HG03045 (cell line): ENCODE measurements around the gene ECT2.
"Not testable (repeated sequence)": the region's sequence is repeated elsewhere in the genome, so short reads cannot be mapped to it uniquely, and the experiment has no call there.

ENCODE experiments used
- ATAC-seq: cut with Tn5 transposase; IDR thresholded peaks from one replicate; pipeline ENCODE4 v1.9.1; 2021; ENCODE audit warnings: mild to moderate bottlenecking, moderate library complexity; ENCODE audit not compliant: unreplicated experiment

ECT2 gene

DNA sequence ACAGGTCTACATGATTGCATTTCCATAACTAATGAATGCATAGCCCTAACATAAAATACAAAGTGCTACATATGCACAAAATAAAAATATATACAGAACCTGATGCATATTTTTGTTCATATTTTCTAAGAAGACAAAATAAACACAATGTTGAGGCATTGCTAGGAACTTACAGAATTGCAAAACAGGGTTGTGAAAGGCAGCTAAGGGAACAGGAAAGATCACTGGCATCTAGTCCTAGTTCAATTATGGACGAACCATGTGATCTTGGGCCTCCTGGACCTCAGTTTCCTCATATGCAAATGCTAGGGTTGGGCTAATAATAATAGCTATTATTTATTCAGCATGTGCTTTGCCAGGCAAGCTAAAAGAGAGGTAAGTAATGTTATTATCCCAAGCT, 24.1 kb upstream of the ECT2 start:
- no peak for ATAC-seq

DNA sequence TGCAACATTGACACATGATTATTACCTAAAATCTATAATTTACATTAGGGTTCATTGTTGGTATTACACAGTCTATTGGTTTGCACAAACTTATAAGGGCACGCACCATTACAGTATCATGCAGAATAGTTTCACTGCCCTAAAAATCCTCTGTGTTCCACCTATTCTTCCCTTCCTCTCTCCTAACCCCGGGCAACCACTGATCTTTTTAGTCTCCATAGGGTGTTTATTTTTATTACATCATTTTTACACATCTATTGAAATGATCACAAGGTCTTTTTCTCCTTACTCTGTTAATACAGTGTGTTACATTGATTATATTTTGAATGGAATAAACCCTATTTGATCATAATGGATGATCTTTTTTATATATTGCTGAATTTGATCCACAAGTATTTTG, 15.5 kb upstream of the ECT2 start:
- ATAC-seq, result no peak

DNA sequence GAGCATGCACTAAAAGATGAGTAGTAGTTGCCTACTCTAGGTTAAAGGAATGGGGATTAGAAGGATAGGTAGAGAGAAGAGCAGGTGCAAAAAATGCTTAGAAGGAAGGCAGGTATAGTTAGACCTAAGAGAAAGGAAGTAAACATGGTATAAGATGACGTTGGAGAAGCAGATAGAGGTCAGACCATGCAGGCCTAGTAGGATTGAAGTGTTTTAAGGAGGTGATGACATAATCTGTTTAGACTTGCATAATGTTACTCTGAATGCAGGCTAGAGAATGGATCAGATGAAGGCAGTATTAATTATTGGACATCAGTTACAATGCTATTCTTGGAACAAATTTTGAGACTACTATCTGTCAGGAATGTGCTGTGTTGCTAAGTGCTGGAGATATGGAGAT, 11.1 kb upstream of the ECT2 start:
- ATAC-seq, result no peak

DNA sequence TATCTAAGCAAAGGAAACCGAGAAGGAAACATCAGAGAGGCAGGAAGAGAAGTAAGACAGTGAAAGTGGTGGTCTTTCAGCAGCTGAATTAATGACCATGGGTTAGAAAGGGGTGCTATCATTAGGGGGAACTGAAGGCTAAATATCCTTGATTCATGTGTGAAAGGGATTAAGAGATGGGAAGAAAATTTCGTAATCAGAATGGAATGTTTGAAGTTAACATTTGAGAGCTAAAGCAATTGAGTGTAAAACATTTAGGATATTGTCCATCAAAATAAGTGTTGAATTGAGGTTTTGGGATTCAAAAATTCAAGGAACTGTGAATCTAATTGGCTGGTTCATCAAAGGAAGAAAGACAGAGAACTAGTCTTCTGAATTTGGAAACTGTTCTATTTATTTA, 4.1 kb upstream of the ECT2 start:
- no peak for ATAC-seq

DNA sequence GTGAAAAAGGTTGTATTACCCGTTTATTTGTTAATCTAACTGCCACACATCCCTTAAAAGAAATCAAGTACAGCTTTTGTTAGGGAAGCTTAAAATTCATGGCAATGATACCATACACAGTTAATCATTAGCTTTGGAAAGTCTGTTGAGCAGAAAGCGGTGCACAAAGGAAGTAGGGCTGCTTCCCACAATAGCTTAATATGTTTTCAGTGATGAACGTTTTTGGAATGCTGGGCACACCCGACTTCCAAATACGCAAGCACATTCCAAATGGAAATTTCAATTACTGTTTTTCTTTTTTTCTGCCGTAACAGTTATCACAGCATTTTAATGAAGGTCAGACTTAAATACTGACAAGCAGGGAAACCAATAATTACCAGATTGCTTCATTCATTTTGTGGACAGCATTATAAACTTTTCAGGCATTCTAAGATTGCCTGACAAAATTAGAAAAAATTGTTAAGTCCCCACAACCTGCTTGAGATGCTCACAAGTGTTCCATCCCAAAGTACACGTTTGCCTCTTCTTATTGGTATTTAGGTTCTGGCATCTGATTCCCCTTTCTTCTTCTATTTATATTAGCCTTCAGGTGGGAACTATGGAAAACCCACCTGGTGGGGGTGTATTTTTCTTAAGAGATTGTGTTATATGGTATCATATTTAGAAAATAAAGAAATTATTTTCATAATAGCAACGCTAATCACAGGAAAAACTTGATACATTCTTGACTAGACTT, 1.1 kb upstream of the ECT2 start:
- no peak for ATAC-seq

DNA sequence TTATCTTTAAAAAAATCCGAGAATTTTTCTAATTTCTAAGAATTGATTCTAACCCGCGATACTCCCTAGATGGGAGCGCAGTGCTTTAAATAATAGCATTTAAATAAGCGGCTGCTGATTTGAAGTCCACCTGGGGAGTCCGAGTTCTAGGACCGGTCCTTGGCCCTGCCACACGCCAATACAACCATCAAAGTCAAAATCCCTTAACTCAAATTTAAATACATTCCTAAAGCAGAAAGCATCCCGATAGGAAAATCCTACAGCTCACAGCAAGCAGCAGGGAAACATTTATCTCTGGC, 508 bp upstream of the ECT2 start:
- no peak for ATAC-seq

DNA sequence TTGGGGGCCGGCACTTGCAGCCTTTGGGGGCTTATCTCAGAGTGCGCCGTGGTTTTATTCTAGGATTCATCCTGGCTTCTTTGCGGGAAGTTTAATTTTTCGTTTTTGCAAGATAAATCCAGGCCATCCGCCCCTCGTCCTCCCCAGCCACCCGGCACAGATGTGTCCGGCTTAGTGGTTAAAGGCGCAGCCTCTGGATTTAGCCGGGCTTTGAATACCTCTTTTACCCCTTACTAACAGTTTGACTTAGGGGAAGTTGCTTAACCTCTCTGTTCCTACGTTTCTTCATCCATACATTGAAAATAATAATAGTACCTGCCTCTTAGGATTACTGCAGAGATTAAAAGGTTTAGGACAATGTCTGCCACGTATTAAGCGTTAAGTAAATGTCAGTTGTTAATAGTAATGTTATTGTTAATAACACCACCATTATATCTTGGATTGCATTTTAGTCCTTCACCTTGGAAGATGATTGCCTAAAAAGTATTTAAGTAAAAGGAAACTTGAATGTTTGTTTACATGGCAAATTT, 714 bp downstream of the ECT2 start:
- peak; percentile 14 for ATAC-seq

DNA sequence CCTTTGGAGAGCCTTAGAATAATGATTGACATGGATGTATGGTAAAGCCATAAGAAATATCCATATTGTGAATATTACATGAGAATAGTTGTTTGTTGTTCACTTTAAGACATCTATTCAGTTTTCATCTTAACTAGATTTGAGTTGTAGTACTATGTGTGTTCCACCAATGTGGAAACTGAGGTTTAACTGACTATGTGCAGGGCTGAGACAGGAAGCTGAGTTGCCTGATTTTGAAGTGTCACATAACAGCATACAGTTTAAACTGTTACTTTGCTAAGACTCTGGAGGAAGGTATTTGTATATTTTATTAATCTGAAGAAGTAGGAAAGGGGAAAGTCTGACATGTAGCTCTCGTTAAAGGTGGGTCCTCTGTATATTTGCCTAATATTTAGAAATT, 2.1 kb downstream of the ECT2 start:
- no peak for ATAC-seq

DNA sequence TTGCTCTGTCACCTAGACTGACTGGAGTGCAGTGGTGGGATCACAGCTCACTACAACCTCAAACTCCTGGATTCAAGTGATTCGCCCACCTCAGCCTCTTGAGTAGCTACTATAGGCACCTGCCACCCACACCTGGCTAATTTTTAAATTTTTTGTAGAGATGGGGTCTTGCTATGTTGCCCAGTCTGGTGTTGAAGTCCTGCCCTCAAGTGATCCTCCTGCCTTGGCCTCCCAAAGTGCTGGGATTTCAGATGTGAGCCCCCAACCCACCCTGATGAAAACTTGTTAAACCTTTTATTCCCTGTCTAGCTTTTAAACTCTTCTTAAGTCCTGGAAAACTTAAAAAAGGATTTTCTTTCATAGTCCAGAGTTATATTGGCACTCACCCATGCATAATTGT, 2.6 kb downstream of the ECT2 start:
- ATAC-seq, result no peak

DNA sequence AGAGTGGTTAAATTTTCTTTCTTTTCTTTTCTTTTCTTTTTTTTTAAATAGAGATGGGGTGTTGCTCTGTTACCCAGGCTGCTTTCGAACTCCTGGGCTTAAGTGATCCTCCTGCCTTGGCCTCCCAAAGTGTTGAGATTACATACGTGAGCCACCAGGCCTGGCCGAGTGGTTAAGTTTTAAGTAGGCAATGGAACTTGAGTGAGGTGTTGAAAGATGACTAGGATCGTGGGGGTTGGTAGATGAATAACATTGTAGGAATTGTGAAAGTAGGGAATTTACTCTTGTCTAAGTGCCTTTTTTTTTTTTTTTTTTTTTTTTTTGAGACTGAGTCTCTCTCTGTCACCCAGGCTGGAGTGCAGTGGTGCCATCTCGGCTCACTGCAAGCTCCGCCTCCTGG, 9.9 kb downstream of the ECT2 start:
- not testable (repeated sequence) for ATAC-seq

DNA sequence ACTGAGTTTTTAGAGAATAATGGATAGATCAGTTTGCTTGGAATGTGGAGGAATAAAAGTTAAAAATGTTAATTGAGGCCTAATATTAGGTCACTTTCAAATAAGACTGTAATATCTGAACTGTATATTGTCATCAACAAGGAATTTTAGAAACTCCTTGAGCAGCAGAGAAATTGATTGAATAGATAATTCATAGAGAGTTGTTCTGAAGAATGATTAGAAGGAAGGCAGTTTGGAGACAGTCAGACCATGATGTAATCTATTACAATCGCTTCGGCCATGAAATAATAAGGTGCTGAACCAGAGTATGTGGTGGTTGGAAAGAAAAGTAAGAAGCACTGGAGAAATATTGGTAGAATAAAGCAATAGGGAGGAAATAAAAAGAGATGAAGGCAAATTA, 15.7 kb downstream of the ECT2 start:
- no peak for ATAC-seq

DNA sequence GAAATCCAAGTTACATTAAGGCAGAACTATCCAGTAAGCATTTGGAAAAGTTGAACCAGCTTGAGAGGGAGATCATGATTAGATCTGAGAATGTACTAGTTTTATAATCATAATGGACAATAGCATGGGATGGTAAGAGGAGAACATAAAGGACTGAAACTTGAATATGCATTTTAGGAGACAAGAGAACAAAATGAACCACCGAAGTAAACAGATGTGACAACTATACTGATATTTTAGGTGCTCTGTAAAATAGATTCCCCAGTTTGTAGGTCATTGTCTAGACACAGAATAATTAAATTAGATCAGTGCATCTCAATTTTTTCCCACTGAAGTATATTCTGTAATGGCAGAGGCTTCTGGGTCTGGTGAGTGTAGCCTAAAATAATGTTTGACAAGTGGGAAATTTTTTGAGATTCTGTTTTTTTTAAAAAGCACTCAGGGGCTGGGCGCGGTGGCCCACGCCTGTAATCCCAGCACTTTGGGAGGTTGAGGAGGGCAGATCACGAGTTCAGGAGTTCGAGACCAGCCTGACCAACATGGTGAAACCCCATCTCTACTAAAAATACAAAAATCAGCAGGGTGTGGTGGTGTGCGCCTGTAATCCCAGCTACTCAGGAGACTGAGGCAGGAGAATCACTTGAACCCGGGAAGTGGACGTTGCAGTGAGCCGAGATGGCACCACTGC, 16.3 kb downstream of the ECT2 start:
- no peak for ATAC-seq

DNA sequence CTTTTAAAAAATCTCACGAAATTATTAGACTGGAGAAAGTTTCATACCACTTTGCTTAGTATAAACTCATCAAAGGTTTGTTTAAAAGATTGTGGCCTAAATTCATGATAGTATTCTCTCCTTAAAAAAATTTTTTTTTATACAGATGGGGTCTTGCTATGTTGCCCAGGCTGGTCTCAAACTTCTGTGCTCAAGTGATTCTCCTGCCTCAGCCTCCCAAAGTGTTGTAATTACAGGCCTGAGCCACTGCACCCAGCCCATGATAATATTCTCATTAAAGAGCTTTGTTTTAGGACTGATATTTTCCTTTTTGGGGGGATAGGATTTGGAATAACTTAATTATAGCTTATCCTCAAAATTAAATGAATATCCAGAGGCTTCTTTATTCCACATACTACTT, 19.9 kb downstream of the ECT2 start:
- no peak for ATAC-seq

DNA sequence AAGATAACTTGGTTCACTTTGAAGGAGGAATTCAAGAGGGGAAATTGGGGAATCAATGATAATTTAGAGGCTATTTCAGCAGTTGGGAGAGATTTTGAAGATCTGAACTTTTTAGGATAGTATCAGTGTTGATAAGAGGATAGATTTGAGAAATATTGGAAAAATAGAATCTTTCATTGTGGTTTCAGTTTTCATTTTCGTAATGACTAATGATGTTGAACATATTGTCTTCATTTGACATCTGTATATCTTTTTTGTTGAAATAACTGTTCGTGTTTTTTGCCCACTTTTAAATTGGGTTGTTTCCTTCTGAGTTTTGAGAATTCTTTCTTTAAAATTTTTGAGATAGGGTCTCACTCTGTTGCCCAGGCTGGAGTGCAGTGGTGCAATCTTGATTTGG, 21.1 kb downstream of the ECT2 start:
- no peak for ATAC-seq

DNA sequence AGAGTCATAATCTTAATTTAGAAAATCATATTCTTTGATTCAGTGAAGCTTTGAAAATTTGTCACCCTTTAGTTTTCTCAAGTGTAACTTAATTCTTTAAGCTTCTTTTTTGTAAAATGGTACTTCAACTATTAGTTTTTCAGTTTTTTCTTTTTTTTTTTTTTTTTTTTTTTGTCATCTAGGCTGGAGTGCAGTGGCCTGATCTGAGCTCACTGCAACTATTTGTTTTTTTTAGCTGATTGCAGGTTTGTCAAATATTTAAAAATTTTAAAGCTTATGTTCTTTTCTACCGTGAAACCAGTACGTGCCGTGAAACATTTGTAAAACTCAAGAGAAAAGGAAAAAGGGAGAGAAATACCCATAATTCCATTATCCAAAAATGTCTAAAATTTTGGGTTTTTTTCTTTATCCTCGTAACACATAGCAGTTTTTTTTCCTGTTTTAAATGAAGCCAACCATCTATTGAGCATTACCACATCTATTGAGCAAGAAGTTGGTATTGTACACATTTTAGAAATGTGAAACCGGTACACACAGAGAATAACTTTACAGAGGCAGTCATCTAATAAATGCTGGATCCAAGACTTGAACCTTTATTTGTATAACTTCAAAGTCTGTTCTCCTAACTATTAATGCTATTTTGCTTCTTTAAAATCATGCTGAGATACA, 25.7 kb downstream of the ECT2 start:
- no peak for ATAC-seq

DNA sequence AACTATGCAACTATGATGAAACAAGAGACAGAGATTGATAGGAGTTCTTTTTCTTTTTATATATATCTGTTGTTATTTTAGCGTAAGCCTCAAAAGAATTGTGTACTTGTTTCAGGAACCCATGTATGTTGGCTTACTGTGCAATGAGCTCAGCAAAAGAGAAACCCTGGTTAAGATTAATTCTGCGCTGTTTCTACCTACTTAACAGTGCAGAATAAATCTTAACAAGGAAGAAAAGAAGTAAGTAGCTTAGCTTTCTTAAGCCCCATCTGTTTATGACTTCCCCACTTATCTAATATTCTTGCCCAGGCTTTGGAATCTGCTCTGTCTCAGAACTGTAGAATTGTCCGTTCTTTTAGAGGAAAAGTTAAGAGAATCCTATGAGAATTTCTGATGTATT, 27.4 kb downstream of the ECT2 start:
- no peak for ATAC-seq

DNA sequence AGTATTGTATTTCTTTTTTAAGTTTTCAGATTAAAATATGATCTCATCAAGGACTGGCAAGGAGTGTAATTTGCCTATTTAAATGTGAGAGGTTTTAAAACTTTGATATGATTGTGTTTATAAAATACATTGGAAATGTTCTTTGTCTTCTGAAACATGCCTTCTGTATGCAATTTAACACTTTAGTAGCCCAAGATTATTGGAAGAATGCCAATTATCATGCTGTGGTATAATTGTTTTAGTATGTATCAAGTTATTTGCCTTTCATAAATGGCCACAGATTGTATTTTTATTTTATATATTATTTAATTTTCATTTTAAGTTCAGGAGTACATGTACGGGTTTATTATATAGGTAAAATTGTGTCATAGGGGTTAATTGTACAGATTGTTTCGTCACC, 31.7 kb downstream of the ECT2 start:
- ATAC-seq, result no peak

DNA sequence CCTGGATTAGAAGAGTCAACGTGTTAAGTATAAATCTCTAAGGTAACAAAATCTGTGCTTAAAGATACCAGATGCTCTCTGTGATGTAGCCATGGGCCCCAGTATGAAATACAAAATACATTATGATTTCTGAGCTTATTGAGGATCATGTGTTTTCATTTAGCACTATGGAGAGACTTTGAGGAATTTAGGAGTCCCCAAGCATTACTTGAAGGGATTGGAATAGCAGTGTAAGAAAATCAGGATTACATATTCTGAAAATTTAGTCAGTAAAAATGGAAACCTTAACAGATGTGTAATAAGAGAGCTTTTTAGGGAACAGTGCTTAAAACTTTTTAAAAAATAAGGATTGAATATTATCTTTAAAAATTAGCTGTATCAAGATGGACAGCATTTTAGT, 35.5 kb downstream of the ECT2 start:
- no peak for ATAC-seq

DNA sequence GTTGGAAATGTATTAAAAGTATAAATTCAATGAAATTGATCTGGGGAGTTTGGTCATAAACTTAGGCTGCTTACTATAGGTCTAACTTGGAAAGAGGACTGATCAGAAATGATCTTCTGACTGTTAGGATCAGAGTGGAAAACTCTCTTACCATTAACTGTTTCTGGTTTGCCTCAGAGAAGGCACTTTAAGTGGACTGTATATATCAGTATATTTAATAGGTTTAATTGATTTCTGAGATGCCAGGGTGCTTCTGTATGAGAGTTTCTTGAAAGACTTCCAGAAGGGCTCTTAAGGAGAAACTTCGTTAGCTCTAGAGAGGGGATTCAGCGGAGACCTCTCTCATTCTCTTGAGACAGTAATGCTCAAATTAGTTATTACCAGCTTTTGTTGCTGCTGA, 36.5 kb downstream of the ECT2 start:
- no peak for ATAC-seq

DNA sequence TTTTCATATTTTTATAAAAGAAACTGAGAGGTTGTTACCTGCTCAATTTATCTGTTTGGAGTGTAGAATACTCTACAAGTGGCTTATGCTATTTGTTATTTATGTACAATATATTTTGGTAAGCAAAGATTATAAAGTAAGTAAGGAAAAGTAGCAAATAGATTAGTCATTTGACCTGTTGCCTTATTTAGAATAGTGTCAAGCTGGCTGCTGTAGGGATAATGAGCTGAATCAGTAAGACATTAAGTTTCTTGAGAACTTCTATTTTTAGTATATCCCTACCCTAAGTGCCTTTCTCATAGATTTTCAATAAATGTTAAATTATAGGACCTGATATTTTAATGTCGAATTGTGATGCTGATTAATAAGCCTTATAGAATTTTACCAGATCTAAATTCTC, 37.2 kb downstream of the ECT2 start:
- ATAC-seq, result no peak

DNA sequence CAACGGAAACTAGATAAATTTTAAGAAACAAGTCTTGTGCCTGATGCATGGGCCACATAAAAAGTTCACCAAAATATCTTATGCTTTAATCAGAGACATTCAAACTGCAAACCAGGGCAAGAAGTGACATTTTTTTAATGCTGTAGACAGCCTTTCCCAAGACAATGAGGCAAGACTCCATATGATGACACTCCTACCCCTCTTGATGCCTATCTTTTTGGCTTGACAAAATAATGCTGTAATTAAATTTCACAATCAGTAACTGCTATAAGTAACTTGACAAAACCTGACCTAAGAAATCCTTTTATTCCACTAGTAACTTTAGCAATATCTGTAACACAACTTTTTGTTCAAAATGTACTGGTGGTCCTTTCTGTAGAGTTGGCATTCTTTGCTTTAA, 48.7 kb downstream of the ECT2 start:
- no peak for ATAC-seq

DNA sequence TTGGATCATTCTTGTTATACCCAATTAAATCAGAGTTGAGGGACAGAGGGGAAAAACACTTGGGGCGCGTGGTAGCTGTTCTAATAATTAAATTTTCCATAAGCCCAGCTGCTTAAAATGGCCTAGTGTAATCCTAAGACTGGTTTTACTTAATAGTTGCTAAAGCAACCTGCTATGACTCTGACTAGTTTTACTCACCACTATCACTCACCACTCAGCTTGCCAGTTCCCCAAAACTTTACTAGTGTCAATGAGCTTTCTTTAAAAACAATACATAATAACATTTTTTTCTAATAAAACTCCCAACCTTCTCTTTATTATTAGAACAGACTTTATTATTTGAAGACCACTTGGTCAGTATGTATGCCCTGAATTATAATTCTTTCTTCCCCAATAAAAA, 49.6 kb downstream of the ECT2 start:
- no peak for ATAC-seq
